Lung (tissue), 12 donors: ENCODE measurements around the gene FAM184A. TPM values are rescaled to one million over a fixed set of nuclear protein-coding genes. Genes with fewer than 3 reads are reported as not detected.

Experiments
- ATAC-seq: fragments of 200-7000 bp; cut with Tn5 transposase; one replicate; pipeline ENCODE4 v1.9.1; 2020; ENCODE audit warnings: moderate number of reproducible peaks; ENCODE audit not compliant: insufficient read depth, low FRiP score
- DNase-seq, 3 donors: peaks; one replicate each; pipeline ENCODE4 v3.0.0-alpha.2; 2013 to 2017
- H3K27ac ChIP-seq, 2 donors: one replicate each; pipeline ENCODE4 v1.5.1; 2013; ENCODE audit warnings: mild to moderate bottlenecking in 2 of 2, moderate library complexity in 2 of 2, control low read depth in 1 of 2, inconsistent platforms in 1 of 2, low read depth in 1 of 2, low read length in 1 of 2
- H3K27me3 ChIP-seq, 3 donors: one replicate each; pipeline ENCODE4 v1.5.1; 2013; ENCODE audit warnings: low read length in 2 of 3; ENCODE audit not compliant: control insufficient read depth in 3 of 3, insufficient read depth in 3 of 3
- H3K36me3 ChIP-seq, 4 donors: one replicate each; pipeline ENCODE4 v1.5.1; 2013; ENCODE audit warnings: low read length in 4 of 4, mild to moderate bottlenecking in 1 of 4, moderate library complexity in 1 of 4; ENCODE audit not compliant: control insufficient read depth in 4 of 4, insufficient read depth in 4 of 4
- H3K4me1 ChIP-seq, 5 donors: one replicate each; pipeline ENCODE4 v1.5.1; 2013; ENCODE audit warnings: low read length in 5 of 5, mild to moderate bottlenecking in 2 of 5, moderate library complexity in 1 of 5; ENCODE audit not compliant: control insufficient read depth in 5 of 5, insufficient read depth in 5 of 5
- H3K4me3 ChIP-seq: one replicate; pipeline ENCODE4 v1.5.1; 2013; ENCODE audit warnings: mild to moderate bottlenecking, control low read depth, moderate library complexity
- H3K9ac ChIP-seq, 2 donors: one replicate each; pipeline ENCODE4 v1.5.1; 2013; ENCODE audit warnings: low read length in 2 of 2, control low read depth in 1 of 2; ENCODE audit not compliant: insufficient read depth in 1 of 2
- H3K9me3 ChIP-seq, 4 donors: one replicate each; pipeline ENCODE4 v1.5.1; 2013; ENCODE audit warnings: low read length in 3 of 4, mild to moderate bottlenecking in 1 of 4, moderate library complexity in 1 of 4; ENCODE audit not compliant: control insufficient read depth in 4 of 4, insufficient read depth in 3 of 4
- CTCF ChIP-seq: IDR thresholded peaks from 2 replicates; pipeline ENCODE4 v1.5.1; 2012; ENCODE audit warnings: mild to moderate bottlenecking; ENCODE audit errors: control extremely low read depth, extremely low read depth
- WGBS, 2 donors: extraction: QIAGEN DNeasy Blood & Tissue Kit; methylation state at CpG; one replicate each; pipeline ENCODE4 v1.1.7; 2013; 5-methylcytosine and 5-hydroxymethylcytosine counted together
- polyA plus RNA-seq, 2 donors: library from polyadenylated mRNA; stranded (reverse); fragments of 200-250 nt; gene quantifications; one replicate each; pipeline ENCODE4 v1.2.1, GENCODE V29; 2013
- total RNA-seq, 2 donors: library from RNA; depleted of rRNA in 1 of 2; stranded (reverse); fragments of >200 nt in 1 of 2; gene quantifications; one replicate each; pipeline ENCODE4 v1.2.1, GENCODE V29; 2014 to 2021
- donor health status: control.
- donor health status: control.
- donor health status: Bipolar disorder and iron deficiency.
- donor health status: healthy.
- donor health status: DM: yes; HTN: yes; CAD: no.

Gene FAM184A
- total and polyA plus RNA-seq, 4 donors: 4.4 to 63.4 (median 22.7) TPM

- 80 to 100% methylated on average over 2 of the region's 2 CpGs for WGBS, 2 donors
- ATAC-seq (no peak), DNase-seq (no peak)
- peaks cover 0 to 6% (median 0%) of the 10 kb centered on the region in 5 donors for H3K4me1 ChIP-seq
- H3K27ac ChIP-seq: no peak overlapping the region
- H3K27me3 ChIP-seq: no peaks in the 10 kb centered on the region
- H3K36me3 ChIP-seq: no peaks in the 10 kb centered on the region
- no peak overlapping the region for H3K4me3 ChIP-seq
- peaks cover 0 to 4% (median under 1%) of the 10 kb centered on the region in 4 donors for H3K9me3 ChIP-seq
- no peak overlapping the region for H3K9ac ChIP-seq
- TF ChIP-seq CTCF: no peak
Measured at GRCh38 chr6:118940770-118941169, 137.7 kb downstream of the FAM184A start.

GRCh38 chr6:118939683-118940082 lies 138.8 kb downstream of the FAM184A start:
- no peaks in the 10 kb centered on the region for H3K9me3 ChIP-seq
- H3K9ac ChIP-seq: no peak overlapping the region
- ATAC-seq: no peak
- peaks cover 0 to 6% (median 0%) of the 10 kb centered on the region in 5 donors for H3K4me1 ChIP-seq
- H3K36me3 ChIP-seq: no peaks in the 10 kb centered on the region
- WGBS, 2 donors: 83 to 95% methylated on average over 1 of the region's 1 CpG
- peak in 1 of 3 donors; percentile 8 for DNase-seq
- H3K4me3 ChIP-seq: no peak overlapping the region
- H3K27me3 ChIP-seq: no peaks in the 10 kb centered on the region
- no peak for TF ChIP-seq CTCF
- no peak overlapping the region for H3K27ac ChIP-seq

GRCh38 chr6:118935978-118936703 lies 142.3 kb downstream of the FAM184A start:
- H3K9me3 ChIP-seq: no peaks in the 10 kb centered on the region
- peaks cover 0 to 9% (median 3%) of the 10 kb centered on the region in 5 donors for H3K4me1 ChIP-seq
- DNase-seq (no peak), ATAC-seq (no peak)
- no peak for TF ChIP-seq CTCF
- H3K27ac ChIP-seq: no peak overlapping the region
- 71 to 82% methylated on average over 3 of the region's 3 CpGs for WGBS, 2 donors
- H3K27me3 ChIP-seq: no peaks in the 10 kb centered on the region
- no peak overlapping the region for H3K4me3 ChIP-seq
- H3K36me3 ChIP-seq: peaks cover 0 to 3% (median 0%) of the 10 kb centered on the region in 4 donors
- H3K9ac ChIP-seq: no peak overlapping the region
